Bone marrow (tissue), 2 donors: Measurements from ENCODE around the gene CLASP1.
A peak's percentile ranks its signal among the peaks of the same experiment; 100 is the strongest.
"Not testable (repeated sequence)": the region's sequence is repeated elsewhere in the genome, so short reads cannot be mapped to it uniquely, and the experiment has no call there.

Experiments
- DNase-seq, 2 donors: peaks; one replicate each; lab custom pipeline; 2025; lab: John Stamatoyannopoulos, UW

CLASP1 gene

DNA sequence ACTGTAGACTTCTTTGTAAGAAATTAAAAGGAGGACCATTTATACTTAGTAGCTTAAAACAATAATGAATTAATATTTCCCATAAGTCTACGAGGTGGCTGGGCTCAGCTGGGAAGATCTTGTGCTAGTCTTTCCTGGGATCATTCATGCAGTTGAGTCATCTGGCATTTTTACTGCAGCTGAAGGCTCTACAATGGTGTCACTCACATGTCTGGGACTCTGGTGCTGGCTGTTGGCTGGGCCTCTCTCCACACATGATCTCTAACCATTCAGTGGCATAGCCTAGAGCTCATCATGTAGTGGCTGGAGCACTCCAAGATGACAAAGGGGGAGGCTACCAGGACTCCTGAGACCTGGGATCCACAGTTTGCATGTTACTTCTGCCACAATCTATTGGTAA, 35.5 kb downstream of the CLASP1 start:
- no peak for DNase-seq

DNA sequence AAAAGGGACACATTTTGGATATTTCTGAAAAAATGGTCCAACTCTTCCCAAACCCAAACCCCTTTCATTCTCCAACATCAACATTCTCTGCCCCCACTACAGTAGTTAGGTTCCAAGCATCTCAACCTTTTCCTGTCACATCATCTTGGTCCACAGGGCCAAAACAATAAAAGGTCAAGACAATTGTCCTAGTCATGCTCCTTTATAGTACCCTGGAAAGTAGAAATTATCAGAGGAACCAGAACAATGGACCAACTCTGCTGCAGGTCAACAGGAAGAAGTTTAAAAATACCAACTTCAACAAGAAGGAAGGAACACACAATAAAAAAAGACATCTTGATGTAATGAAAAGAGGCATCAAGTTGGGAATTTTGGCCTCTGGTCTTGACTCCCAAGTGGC, 36.1 kb downstream of the CLASP1 start:
- DNase-seq = no peak

- DNase-seq = peak in 1 of 2 donors; percentile 89
Observed at GRCh38 chr2:121611730-121612705, 37.2 kb downstream of the CLASP1 start.

- DNase-seq = peak in 1 of 2 donors; percentile 40
Observed at GRCh38 chr2:121611048-121611649, 38.1 kb downstream of the CLASP1 start.

- DNase-seq = not testable (repeated sequence)
Observed at GRCh38 chr2:121610487-121610874, 38.8 kb downstream of the CLASP1 start.

GRCh38 chr2:121608967-121609366, 40.3 kb downstream of the CLASP1 start:
- DNase-seq = no peak

DNA sequence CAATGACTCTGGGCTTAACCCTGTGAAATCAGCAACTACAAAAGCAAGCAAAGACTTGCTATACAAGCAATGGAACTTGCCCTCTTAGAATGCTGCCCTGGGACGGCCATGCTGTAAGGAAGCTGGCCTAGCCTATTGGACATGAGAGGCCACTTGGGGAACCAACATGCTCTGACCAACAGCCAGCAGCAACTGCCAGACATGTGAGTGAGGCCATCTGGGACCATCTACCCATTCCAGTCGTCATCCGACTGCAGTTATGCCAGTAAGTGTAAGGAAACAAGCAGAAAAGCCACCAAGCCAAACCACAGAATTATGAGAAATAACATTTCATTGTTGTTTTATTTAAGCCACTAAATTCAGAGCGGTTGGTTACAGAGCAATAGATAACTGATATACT, 40.9 kb downstream of the CLASP1 start:
- no peak for DNase-seq

DNA sequence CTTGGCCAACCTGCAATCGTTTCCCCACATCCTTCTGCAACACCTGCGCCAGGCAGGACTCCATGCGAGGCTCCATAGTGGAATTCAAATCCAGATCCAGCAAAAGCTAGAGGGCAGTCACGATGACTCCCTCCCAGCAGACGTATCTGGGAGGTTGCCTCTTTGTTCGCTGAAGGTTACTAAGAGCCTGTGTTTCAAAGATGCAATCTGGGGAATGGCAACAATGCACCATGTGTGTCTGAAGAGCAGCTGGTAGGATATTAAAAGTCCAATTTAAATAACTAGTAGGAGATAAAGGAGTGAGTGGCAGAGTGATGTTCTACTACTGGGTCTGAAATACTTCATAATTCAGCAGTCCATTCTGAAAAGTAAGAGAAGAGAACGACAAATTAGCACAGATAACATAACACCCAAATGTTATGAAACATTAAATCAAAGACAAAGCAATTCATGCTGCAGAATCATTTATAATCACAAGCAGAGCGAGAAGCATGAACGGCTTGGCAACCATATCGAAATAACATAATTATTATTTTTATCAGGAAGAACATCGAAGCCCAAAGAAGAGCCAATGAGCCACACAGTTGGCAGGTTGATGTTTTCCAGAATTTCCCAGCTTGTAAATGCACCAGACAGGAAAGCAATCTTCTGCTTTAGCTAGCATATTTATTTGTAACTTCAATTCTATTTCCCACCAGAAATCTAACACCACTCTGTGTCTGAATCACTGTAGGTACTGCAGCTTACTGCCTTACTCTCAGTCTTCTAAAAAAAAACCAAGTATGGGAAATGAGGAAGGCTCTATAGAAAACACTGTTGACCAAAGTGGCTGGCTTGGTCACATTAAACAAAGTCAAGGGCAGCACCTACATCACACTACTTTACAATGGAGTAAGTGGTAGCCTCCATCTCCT, 43.2 kb downstream of the CLASP1 start:
- no peak for DNase-seq

DNA sequence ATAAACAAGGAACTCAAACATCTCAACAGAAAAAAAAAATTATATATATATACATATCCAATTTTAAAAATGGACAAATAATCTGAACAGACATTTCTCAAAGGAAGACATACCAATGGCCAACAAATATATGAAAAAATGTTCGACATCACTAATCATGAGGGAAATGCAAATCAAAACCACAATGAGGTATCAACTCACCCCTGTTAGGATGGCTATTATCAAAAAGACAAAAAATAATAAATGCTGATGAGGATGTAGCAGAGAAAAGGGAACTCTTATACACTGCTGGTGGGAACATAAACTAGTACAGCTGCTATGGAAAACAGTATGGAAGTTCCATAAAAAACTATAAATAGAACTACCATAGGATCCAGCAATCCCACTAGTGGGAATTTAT, 46.1 kb downstream of the CLASP1 start:
- no peak for DNase-seq

DNA sequence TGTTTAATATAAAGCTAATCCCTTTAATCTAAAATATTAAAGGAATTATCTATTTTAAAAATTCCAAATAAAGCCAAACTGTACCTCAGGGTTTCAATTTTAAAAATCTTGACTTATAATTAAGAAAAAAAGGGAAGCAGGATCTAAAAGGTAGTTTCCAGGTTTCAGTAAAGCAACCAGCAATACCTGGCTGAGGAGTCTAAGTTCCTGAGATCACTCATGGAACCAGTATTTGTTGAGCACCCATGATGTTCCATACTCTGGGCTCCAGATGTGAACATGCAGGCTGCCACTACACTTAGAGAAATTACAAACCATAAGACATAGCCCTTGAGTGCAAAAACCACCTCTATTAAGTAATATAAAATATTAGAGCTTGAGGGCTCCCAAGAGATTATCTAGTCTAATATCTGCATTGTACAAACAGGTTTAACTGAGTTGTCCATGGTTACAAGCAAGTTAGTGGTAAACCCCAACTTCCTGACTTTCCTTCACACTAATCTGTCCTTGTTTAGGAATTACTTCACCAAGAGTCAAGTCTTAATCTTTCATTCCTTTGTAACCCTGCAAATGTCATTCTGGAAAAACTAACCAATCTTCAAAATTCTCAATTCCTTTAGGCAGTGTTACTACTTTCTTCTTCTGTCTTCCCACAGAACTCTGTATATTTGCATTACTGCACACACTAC, 49.2 kb downstream of the CLASP1 start:
- DNase-seq = no peak

DNA sequence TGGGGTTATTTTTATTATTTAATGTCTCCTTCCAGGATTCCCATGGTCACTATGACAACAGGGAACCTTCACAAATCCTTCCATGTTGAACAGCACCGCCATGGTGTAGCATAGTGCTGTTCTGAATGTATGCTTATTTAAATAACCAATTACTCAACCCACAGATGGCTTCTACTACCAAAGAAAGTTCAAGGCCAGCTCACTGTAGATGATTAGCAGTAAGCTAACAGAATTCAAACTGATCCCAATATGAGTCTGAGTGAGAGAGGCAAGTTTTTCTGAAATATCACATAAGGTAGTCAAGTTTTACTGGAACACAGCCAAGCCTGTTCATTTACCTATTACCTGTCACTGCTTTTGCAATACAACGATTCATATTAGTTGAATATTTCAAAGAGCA, 51.2 kb downstream of the CLASP1 start:
- no peak for DNase-seq

- peak; percentile 6 to 82 for DNase-seq
Observed at GRCh38 chr2:121596221-121597080, 52.8 kb downstream of the CLASP1 start.

DNA sequence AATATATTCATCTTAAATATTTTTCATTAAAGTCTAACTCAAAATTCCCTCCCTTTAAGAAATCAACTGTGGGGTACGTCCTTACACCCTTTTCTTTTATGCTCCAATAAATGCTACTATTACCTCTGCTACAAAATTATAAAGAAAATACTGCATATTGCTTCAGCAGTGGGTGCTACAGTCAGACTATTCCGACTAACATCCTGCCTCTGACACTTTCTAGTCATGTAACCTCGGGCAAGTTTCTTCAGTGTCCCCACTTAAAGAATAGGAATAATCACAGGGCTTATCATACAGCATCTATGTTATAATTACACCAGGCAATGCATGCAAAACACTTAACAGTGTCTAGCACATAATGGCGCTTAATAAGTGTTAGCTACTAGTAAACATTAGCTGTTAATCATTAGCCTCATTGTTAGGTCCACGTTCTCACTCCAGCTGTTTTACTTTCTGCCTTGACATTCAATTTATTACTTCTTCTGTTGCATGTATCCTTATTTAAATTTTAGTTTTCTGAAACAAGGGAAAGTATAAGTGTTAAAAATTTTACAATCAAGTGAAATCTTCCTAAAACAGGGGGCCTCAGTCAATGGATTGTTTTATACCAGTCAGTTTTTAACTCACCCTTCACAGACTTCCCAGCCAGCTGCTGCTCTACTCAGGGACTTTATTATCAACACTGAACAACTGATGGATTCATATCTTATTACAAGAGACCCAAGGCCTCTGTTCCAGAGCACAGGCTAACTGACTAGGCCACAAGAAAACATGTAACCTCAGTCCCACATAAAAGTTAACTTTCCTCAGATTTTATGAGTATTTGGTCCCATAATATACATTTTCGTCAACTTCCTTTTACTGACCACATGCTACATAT, 54.0 kb downstream of the CLASP1 start:
- DNase-seq = no peak

- no peak for DNase-seq
Observed at GRCh38 chr2:121591199-121591598, 58.1 kb downstream of the CLASP1 start.

- no peak for DNase-seq
Observed at GRCh38 chr2:121588357-121588756, 60.9 kb downstream of the CLASP1 start.

DNA sequence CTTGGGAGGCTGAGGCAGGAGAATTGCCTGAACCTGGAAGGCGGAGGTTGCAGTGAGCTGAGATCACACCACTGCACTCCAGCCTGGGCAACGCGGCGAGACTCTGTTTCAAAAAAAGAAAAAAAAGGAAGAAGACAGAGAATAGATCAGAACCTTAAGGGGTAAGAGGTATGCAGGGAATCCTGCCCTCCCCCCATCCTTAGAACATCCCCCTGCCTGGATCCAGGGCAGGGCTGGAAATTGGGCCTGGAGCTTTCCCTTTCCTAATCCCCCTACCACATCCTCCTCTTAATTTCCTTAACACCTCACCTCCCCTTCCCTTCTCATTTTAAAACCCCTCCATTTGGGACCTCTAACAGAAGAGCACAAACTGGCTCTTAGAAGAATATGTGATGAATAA, 62.1 kb downstream of the CLASP1 start:
- DNase-seq = no peak

DNA sequence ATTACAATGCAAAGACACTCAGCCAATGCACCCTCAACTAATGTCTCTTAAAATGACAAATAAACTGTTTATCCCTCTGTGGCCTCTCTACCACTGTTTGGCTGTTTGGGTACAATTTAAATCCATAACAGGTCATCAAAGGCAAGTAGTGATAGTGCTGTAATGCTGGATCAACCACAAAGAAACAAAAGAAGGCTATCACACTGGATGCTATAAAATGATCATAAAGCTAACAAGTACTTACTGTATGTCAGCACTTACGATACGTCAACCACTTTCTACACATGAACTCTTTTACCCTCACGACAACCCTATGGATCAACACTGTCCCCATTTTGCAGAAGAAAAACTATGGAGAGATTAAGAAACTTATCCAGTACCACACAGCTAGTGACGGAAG, 64.5 kb downstream of the CLASP1 start:
- no peak for DNase-seq

DNA sequence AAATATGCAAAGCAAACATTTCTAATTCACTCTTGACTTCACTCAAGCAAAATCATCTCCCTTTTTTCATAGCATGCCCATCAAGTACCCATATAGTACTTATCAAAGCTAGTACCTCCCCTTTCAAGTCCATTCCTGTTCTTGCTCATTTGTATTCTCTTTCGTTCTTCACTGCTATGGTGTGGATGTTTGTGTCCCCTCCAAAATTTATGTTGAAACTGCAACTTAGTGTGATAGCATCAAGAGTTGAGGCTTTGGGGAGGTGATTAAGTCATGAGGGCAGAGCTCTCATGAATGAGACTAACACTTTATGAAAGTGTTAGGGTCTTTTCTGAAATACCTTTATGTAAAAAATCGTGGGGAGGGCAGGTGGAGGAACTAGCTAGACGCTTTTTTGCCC, 65.7 kb downstream of the CLASP1 start:
- no peak for DNase-seq

DNA sequence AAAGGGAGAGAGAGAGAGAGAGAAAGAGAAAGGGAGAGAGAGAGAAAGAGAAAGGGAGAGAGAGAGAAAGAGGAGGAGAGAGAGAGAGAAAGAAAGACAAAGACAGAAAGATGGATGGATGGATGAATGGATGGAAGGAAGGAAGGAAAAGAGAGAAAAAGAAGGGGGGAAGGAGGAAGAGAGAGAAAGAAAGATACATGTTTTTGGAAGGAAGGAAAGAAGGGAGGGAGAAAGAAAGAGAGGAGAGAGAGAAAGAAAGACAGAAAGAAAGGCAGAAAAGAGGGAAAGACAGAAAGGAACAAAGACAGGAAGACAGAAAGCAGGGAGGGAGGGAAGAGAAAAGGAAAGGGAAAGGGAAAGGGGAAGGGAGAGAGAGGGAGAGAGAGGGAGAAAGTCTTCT, 67.0 kb downstream of the CLASP1 start:
- DNase-seq = no peak

DNA sequence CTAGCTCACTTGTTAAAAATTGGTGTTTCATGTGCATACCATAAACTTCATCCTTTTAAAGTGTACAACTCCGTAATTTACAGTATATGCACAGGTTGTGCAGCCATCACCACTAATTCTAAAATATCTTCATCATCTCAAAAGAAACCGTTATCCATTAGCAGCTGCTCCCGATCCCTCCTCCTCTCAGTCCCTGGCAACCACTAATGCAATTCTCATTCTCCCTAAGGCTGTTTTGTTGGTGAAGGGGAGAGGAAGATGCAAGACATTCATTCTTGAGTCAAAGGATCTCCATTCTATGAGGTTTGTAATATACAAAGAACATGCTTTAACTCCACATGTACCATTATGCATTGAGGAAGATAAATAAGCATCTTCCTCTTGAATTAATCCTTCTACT, 70.0 kb downstream of the CLASP1 start:
- DNase-seq = no peak
